22Rv1 (cell line): ENCODE data around the gene EZH2.

ENCODE experiments used
- CTCF ChIP-seq: fragments of 450-650 bp; IDR thresholded peaks from 2 replicates; pipeline ENCODE4 v1.5.1; 2017; ENCODE audit warnings: mild to moderate bottlenecking
- ZFX ChIP-seq: fragments of 450-650 bp; IDR thresholded peaks from 2 replicates; pipeline ENCODE4 v1.6.1; 2017; ENCODE audit warnings: antibody characterized with exemption, borderline replicate concordance

DNA sequence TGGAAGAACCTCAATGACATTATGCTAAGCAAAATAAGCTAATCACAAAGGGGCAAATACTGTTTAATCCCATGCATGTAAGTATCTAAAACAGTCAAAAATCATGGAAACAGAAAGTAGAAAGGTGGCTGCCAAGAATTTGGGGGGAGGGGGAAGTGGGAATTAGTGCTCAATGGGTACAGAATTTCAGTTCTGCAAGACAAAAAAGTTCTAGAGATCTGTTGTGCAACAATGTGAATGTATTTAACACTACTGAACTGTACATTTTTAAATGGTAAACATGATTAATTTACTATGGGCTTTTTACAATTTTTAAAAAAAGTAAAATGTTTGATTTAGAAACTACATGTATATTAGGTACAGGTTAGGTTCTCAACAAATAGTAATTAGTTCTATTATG is 11.9 kb downstream of the EZH2 start:
- no peak for TF ChIP-seq CTCF
- no peak for TF ChIP-seq ZFX
